ENCODE measurements around the gene LTC4S. TPM values are rescaled to one million over a fixed set of nuclear protein-coding genes. Genes with fewer than 3 reads are reported as not detected.

Gene LTC4S
- total and polyA plus RNA-seq, 8 donors, result 3.3 to 21.0 (median 8.4) TPM; not detected in 1

DNA sequence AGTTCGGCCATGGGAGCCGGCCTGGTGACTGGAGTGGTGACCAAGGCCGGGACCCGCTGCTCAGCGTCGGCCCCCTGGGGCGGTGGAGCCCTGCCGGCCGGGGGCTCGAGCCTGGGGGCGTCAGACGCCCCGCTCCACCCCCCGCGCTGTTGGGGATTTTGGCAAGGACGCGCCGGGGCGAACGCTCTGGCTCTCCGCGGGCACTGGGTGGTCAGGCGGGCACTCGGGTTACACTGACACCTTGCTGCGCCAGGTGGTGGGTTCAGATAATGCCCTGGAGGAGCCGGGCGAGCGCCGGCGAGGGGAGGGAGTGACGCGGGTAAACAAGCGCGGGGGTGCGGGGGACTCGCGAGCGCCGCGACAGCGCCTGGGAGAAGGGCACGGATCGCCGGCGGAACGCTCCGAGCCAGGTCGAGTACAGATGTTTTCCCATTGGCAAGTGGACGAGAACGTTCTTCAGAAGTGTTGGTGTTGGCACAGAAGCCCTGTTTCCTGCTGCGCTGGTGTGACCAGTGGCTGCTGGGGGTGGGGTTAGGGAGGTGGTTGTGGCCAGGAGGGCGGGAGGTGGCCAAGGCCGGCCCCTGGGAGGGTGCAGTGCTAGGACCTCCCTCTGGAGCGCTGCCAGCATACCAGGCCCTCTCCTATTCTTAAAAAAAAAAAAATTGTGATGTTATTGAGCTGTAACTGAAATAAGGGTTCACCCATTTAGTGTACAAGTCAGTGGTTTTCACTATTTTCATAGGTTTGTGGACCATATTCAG lies 27.7 kb downstream of the LTC4S start:
- Histone ChIP-seq H3K27me3 (no peaks in the 10 kb centered on the region), H3K4me1 (peaks cover 73 to 88% (median 86%) of the 10 kb centered on the region in 4 donors), H3K9me3 (no peaks in the 10 kb centered on the region), H3K36me3 (peaks cover 32 to 46% (median 42%) of the 10 kb centered on the region in 4 donors), H3K4me3 (peak overlapping the region; percentile 65 to 100 (median 90)), H3K27ac (peak overlapping the region; percentile 91 to 100 (median 99))
- 0 to 1% (median 0%) methylated on average over 4 to 54 of the region's 54 CpGs for WGBS, 5 donors
- TF ChIP-seq POLR2AphosphoS5 (IDR thresholded peaks at IDR 0.05), result peak; percentile 91 to 99 (median 99)
- peak in 2 of 4 donors; percentile 21 to 82 for TF ChIP-seq POLR2A (IDR thresholded peaks at IDR 0.05)
- TF ChIP-seq, protein P1, sequence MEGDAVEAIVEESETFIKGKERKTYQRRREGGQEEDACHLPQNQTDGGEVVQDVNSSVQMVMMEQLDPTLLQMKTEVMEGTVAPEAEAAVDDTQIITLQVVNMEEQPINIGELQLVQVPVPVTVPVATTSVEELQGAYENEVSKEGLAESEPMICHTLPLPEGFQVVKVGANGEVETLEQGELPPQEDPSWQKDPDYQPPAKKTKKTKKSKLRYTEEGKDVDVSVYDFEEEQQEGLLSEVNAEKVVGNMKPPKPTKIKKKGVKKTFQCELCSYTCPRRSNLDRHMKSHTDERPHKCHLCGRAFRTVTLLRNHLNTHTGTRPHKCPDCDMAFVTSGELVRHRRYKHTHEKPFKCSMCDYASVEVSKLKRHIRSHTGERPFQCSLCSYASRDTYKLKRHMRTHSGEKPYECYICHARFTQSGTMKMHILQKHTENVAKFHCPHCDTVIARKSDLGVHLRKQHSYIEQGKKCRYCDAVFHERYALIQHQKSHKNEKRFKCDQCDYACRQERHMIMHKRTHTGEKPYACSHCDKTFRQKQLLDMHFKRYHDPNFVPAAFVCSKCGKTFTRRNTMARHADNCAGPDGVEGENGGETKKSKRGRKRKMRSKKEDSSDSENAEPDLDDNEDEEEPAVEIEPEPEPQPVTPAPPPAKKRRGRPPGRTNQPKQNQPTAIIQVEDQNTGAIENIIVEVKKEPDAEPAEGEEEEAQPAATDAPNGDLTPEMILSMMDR (IDR thresholded peaks at IDR 0.05), result peak in 2 of 7 experiments; percentile 6 to 8
- no peak for TF ChIP-seq EP300 (IDR thresholded peaks at IDR 0.05)
- DNase-seq, result peak; percentile 96 to 98
- intact Hi-C loops (cut with DNase I; ENCODE audit: low total_unique reads), result no loop called here

DNA sequence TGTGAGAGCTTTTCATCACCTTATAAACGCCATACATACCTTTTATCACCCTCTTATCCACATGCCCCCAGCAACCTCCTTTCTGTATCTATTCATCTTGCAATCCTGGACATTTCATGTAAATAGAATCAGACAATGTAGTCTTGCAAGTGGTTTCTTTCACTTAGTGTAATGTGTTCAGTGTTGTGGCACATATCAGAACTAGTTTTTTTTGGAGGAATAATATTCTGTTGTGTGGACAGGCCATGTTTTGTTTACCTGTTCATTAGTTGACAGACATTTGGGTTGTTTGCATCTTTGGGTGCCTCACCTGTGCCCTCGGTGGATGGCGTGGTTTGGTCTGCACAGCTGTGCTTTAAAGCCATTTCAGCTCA lies 28.3 kb downstream of the LTC4S start:
- peaks cover 38 to 51% (median 48%) of the 10 kb centered on the region in 4 donors for H3K36me3 ChIP-seq
- DNase-seq, result no peak
- peak overlapping the region in 4 of 5 donors; percentile 91 to 100 (median 96) for H3K27ac ChIP-seq
- H3K9me3 ChIP-seq, result no peaks in the 10 kb centered on the region
- intact Hi-C loops (cut with DNase I; ENCODE audit: low total_unique reads), result no loop called here
- H3K27me3 ChIP-seq, result no peaks in the 10 kb centered on the region
- peaks cover 67 to 88% (median 86%) of the 10 kb centered on the region in 4 donors for H3K4me1 ChIP-seq
- TF ChIP-seq, protein P1 (IDR thresholded peaks at IDR 0.05), result peak in 1 of 7 experiments; percentile 5
- TF ChIP-seq POLR2A (IDR thresholded peaks at IDR 0.05), result no peak
- peak overlapping the region; percentile 65 to 100 (median 90) for H3K4me3 ChIP-seq
- WGBS, 5 donors, result 20 to 28% (median 23%) methylated on average over 3 of the region's 3 CpGs

DNA sequence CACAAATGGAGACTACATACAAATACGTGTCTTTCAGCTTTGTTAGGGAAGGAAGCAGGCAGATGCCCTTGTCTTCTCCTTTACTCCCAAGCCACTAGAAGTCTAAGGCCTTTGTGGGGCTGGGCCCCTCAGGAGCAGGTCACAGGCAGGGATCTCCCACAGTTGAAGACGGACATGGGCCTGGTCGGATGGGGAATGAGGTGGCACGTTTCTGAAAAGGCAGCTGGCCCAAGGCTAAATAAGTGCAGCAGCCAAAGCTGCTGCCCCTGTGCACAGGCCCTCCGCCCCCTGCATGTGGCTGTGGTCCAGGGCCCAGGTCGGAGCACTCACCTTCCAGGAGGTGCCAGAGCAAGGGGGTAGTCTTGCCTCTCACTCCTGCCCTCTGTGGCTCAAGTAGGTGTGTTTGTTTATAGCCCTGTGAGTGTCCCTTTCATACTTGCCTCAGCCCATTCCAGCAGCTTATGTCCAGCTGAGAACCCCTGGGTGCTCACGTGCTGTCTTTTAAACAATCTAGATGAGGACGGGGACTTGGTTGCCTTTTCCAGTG lies 28.7 kb downstream of the LTC4S start:
- Histone ChIP-seq H3K4me1 (peaks cover 62 to 88% (median 86%) of the 10 kb centered on the region in 4 donors), H3K27ac (peak overlapping the region; percentile 6 to 100 (median 93)), H3K36me3 (peaks cover 41 to 56% (median 53%) of the 10 kb centered on the region in 4 donors), H3K27me3 (no peaks in the 10 kb centered on the region), H3K9me3 (no peaks in the 10 kb centered on the region), H3K4me3 (peak overlapping the region; percentile 65 to 100 (median 90))
- no peak for DNase-seq
- intact Hi-C loops (cut with DNase I; ENCODE audit: low total_unique reads), result no loop called here
- 20 to 47% (median 28%) methylated on average over 7 to 8 of the region's 8 CpGs for WGBS, 5 donors
- TF ChIP-seq POLR2A (IDR thresholded peaks at IDR 0.05) (no peak), POLR2AphosphoS5 (IDR thresholded peaks at IDR 0.05) (no peak), EP300 (IDR thresholded peaks at IDR 0.05) (no peak)
- TF ChIP-seq, protein P1 (IDR thresholded peaks at IDR 0.05), result no peak

DNA sequence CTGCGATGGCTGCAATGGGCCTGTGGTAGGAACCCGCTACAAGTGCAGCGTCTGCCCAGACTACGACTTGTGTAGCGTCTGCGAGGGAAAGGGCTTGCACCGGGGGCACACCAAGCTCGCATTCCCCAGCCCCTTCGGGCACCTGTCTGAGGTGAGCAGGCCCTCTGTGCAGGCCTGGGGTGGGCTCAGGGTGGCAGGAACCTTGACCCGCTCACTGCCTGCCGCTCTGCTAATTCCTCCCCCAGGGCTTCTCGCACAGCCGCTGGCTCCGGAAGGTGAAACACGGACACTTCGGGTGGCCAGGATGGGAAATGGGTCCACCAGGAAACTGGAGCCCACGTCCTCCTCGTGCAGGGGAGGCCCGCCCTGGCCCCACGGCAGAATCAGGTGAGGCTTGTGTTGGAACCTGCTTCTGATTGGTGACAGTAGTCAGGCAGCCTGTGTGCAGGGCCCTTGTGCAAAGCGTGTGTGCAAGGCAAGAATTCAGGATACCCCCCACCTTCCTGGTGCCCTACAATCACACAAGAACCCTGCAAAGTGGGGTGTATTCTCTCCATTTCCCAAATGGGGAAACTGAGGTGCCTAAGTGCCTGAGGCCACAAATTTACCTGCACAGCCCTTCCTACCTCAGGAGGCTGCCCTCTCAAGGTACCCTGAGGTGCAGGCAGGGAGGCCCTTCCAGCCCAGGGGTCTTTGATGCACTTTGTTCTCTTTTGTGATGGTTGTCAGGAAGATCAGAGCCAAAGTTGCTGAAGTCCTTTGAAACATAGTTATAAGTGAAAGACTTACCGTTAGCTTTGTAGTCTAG lies 30.4 kb downstream of the LTC4S start:
- Histone ChIP-seq H3K4me1 (peaks cover 49 to 84% (median 81%) of the 10 kb centered on the region in 4 donors), H3K27me3 (no peaks in the 10 kb centered on the region), H3K9me3 (no peaks in the 10 kb centered on the region), H3K27ac (peak overlapping the region in 2 of 5 donors; percentile 4 to 12), H3K4me3 (peak overlapping the region in 3 of 4 donors; percentile 9 to 96 (median 65)), H3K36me3 (peaks cover 58 to 72% (median 69%) of the 10 kb centered on the region in 4 donors)
- WGBS, 5 donors, result 71 to 82% (median 77%) methylated on average over 11 to 22 of the region's 22 CpGs
- no peak for DNase-seq
- TF ChIP-seq POLR2AphosphoS5 (IDR thresholded peaks at IDR 0.05), result peak in 2 of 3 donors; percentile 3 to 16
- TF ChIP-seq, protein P1 (IDR thresholded peaks at IDR 0.05), result no peak
- intact Hi-C loops (cut with DNase I; ENCODE audit: low total_unique reads), result no loop called here

Data from stomach (tissue), 9 donors.